K562 (cell line): ENCODE measurements around the gene MKRN2OS. TPM values are rescaled to one million over a fixed set of nuclear protein-coding genes. Genes with fewer than 3 reads are reported as not detected.
A peak's percentile ranks its signal among the peaks of the same experiment; 100 is the strongest.

Source experiments
- ATAC-seq: fragments of 200-7000 bp; cut with Tn5 transposase; 3 replicates; pipeline ENCODE4 v1.9.1; 2020; ENCODE audit warnings: moderate library complexity
- BruUV-seq: library from RNA; stranded (reverse); fragments of 400-500 nt; replicated peaks from 2 replicates; lab custom pipeline; 2021; lab: Mats Ljungman, UMichigan
- CTCF ChIA-PET: fragments of 300-600 bp; formaldehyde crosslinking; extraction: SDS; loops from one replicate; lab custom pipeline; 2021; ENCODE audit warnings: low intra/inter-chr PET ratio; lab: Yijun Ruan, JAX
- POLR2A ChIA-PET: fragments of 300-600, 350-650 bp; sonication (Branson Sonifier 250); formaldehyde crosslinking; extraction: SDS; loops from one replicate; lab custom pipeline; 2021; ENCODE audit warnings: antibody characterized with exemption, inconsistent platforms; lab: Yijun Ruan, JAX
- DNase-seq, 4 experiments: peaks; one replicate each; pipeline versions ENCODE4 v3.0.0 to v3.0.0-alpha.2; 2011 to 2018; ENCODE audit warnings: low spot score in 3 of 4, mixed read lengths in 3 of 4; ENCODE audit errors: extremely low read depth in 1 of 4
- FAIRE-seq: peaks from 2 replicates; lab custom pipeline; 2011; peaks lifted over from hg19 to GRCh38; lab: Jason Lieb, UNC
- H2AFZ ChIP-seq: 2 replicates; pipeline ENCODE4 v1.6.0; 2011; ENCODE audit warnings: low read depth, low read length, control low read depth, inconsistent platforms
- H3K27ac ChIP-seq: fragments of 200-600 bp; 3 replicates; pipeline ENCODE4 v1.8.0; 2011; ENCODE audit warnings: low read depth, mild to moderate bottlenecking, control low read depth, inconsistent platforms, low read length, moderate library complexity, mixed read lengths; ENCODE audit errors: extremely low read depth
- H3K27me3 ChIP-seq, 2 experiments: fragments of 300-600 bp in 1 of 2; 2 replicates in 1 of 2; 3 replicates in 1 of 2; pipeline versions ENCODE4 v1.6.0 to v1.8.0; 2011; ENCODE audit warnings: inconsistent platforms in 2 of 2, low read length in 2 of 2, mild to moderate bottlenecking in 1 of 2, mixed read lengths in 1 of 2, moderate library complexity in 1 of 2; ENCODE audit not compliant: control insufficient read depth in 2 of 2, insufficient read depth in 2 of 2
- H3K36me3 ChIP-seq: fragments of 300-600 bp; 3 replicates; pipeline ENCODE4 v1.8.0; 2011; ENCODE audit warnings: mild to moderate bottlenecking, low read length, inconsistent platforms; ENCODE audit not compliant: control insufficient read depth, insufficient read depth
- H3K4me1 ChIP-seq, 2 experiments: fragments of 200-600 bp in 1 of 2; replicated peaks in 1 of 2; 2 replicates in 1 of 2; 3 replicates in 1 of 2; pipeline versions ENCODE4 v1.5.1 to v1.8.0; 2011; ENCODE audit warnings: inconsistent platforms in 2 of 2, low read length in 2 of 2, mild to moderate bottlenecking in 1 of 2, mixed read lengths in 1 of 2, moderate library complexity in 1 of 2; ENCODE audit not compliant: control insufficient read depth in 2 of 2, insufficient read depth in 2 of 2
- H3K4me2 ChIP-seq: 2 replicates; pipeline ENCODE4 v1.6.1; 2011; ENCODE audit warnings: low read length, control low read depth, inconsistent platforms, mixed read lengths; ENCODE audit not compliant: insufficient read depth
- H3K4me3 ChIP-seq: fragments of 200-600 bp; sonication (generic), shearing (Covaris generic); 2 replicates; pipeline ENCODE4 v1.5.1; 2016; ENCODE audit warnings: control low read depth, inconsistent platforms
- H3K79me2 ChIP-seq: fragments of 200-600 bp; 3 replicates; pipeline ENCODE4 v1.8.0; 2011; ENCODE audit warnings: low read length, inconsistent platforms; ENCODE audit not compliant: control insufficient read depth, insufficient read depth
- H3K9ac ChIP-seq, 2 experiments: 2 replicates each; pipeline versions ENCODE4 v1.6.0 to v1.6.1; 2011; ENCODE audit warnings: low read depth in 2 of 2, low read length in 2 of 2, control low read depth in 1 of 2, inconsistent platforms in 1 of 2, mild to moderate bottlenecking in 1 of 2, mixed read lengths in 1 of 2; ENCODE audit not compliant: insufficient read depth in 1 of 2
- H3K9me1 ChIP-seq: one replicate; pipeline ENCODE4 v1.6.0; 2011; ENCODE audit warnings: inconsistent platforms, mild to moderate bottlenecking, low read length, moderate library complexity; ENCODE audit not compliant: control insufficient read depth, insufficient read depth
- H3K9me3 ChIP-seq: replicated peaks from 2 replicates; pipeline ENCODE4 v1.5.1; 2011; ENCODE audit warnings: low read depth, low read length, inconsistent platforms; ENCODE audit not compliant: control insufficient read depth, insufficient read depth
- H4K20me1 ChIP-seq: replicated peaks from 2 replicates; pipeline ENCODE4 v1.6.1; 2011; ENCODE audit warnings: low read length, inconsistent platforms, mixed read lengths; ENCODE audit not compliant: control insufficient read depth, insufficient read depth
- CTBP1 ChIP-seq: fragments of 450-650 bp; IDR thresholded peaks from 2 replicates; pipeline ENCODE4 v1.6.1; 2016; ENCODE audit warnings: borderline replicate concordance
- FOSL1 ChIP-seq: fragments of 200-800 bp; sonication (Bioruptor generic); conservative IDR thresholded peaks from 2 replicates; pipeline ENCODE4 v1.6.1; 2016; ENCODE audit warnings: missing genetic modification characterization, missing compliant biosample characterization
- FOXK2 ChIP-seq, 2 experiments: fragments of 450-650 bp; IDR thresholded peaks in 1 of 2; conservative IDR thresholded peaks in 1 of 2; 2 replicates each; pipeline ENCODE4 v1.6.1; 2016; ENCODE audit warnings: low read depth in 2 of 2, mild to moderate bottlenecking in 1 of 2
- HNRNPK ChIP-seq: fragments of 200-400 bp; formaldehyde crosslinking; IDR thresholded peaks from one replicate; pipeline ENCODE4 v1.6.1; 2018; ENCODE audit warnings: mild to moderate bottlenecking, low read depth, low read length; ENCODE audit not compliant: poor library complexity, severe bottlenecking
- KDM5B ChIP-seq: fragments of 200-600 bp; sonication (generic); IDR thresholded peaks from 2 replicates; pipeline ENCODE4 v1.6.1; 2012; ENCODE audit warnings: low read depth, mild to moderate bottlenecking, moderate library complexity, low read length, control low read depth, inconsistent platforms; ENCODE audit not compliant: insufficient replicate concordance
- MAFG ChIP-seq: fragments of 450-650 bp; conservative IDR thresholded peaks from 2 replicates; pipeline ENCODE4 v1.6.1; 2016; ENCODE audit warnings: missing genetic modification characterization, missing compliant biosample characterization
- NFYB ChIP-seq: IDR thresholded peaks from 2 replicates; pipeline ENCODE4 v1.6.1; 2011; ENCODE audit warnings: mild to moderate bottlenecking, moderate library complexity; ENCODE audit not compliant: insufficient read length; ENCODE audit errors: extremely low read depth
- NR1H2 ChIP-seq: sonication (generic); formaldehyde crosslinking; IDR thresholded peaks from 2 replicates; pipeline ENCODE4 v1.4.0; 2020; ENCODE audit warnings: mild to moderate bottlenecking, missing genetic modification reagents
- NR3C1 ChIP-seq: sonication (generic); formaldehyde crosslinking; IDR thresholded peaks from 2 replicates; pipeline ENCODE4 v1.8.1; 2022; ENCODE audit warnings: missing genetic modification reagents
- PHF21A ChIP-seq: fragments of 450-650 bp; IDR thresholded peaks from 2 replicates; pipeline ENCODE4 v1.6.1; 2017; ENCODE audit warnings: low read depth, borderline replicate concordance
- POLR2G ChIP-seq: fragments of 200-400 bp; formaldehyde crosslinking; IDR thresholded peaks from 2 replicates; pipeline ENCODE4 v1.6.1; 2017; ENCODE audit warnings: low read depth, mild to moderate bottlenecking, antibody characterized with exemption, low read length, moderate library complexity
- RAD51 ChIP-seq: fragments of 450-650 bp; IDR thresholded peaks from 2 replicates; pipeline ENCODE4 v1.7.1; 2016; ENCODE audit warnings: low read depth, mild to moderate bottlenecking, borderline replicate concordance
- SUPT5H ChIP-seq: fragments of 450-650 bp; IDR thresholded peaks from 2 replicates; pipeline ENCODE4 v1.6.1; 2016
- TAF9B ChIP-seq: fragments of 450-650 bp; IDR thresholded peaks from 2 replicates; pipeline ENCODE4 v1.6.1; 2018; ENCODE audit warnings: mild to moderate bottlenecking; ENCODE audit not compliant: partially characterized antibody
- ZBTB7A ChIP-seq: IDR thresholded peaks from 2 replicates; pipeline ENCODE4 v1.6.1; 2011; ENCODE audit warnings: low read depth, mild to moderate bottlenecking, low read length, moderate library complexity, borderline replicate concordance; ENCODE audit not compliant: control insufficient read depth
- ZNF253 ChIP-seq: fragments of 250-450 bp; sonication (Bioruptor Pico); conservative IDR thresholded peaks from 2 replicates; pipeline ENCODE4 v1.6.1; 2021; ENCODE audit warnings: mild to moderate bottlenecking
- ZNF589 ChIP-seq: fragments of 200-800 bp; sonication (Bioruptor generic); IDR thresholded peaks from 2 replicates; pipeline ENCODE4 v1.6.1; 2016; ENCODE audit warnings: low read depth, missing genetic modification characterization, missing compliant biosample characterization
- ZNF668 ChIP-seq: fragments of 250-450 bp; sonication (Bioruptor Pico); IDR thresholded peaks from 2 replicates; pipeline ENCODE4 v1.8.0; 2022; ENCODE audit warnings: mild to moderate bottlenecking, inconsistent platforms
- WGBS: fragments of 100-300 bp; shearing (Covaris generic); methylation state at CpG from one replicate; pipeline ENCODE4 v1.1.6; 2016; ENCODE audit warnings: low coverage, mixed read lengths; ENCODE audit not compliant: insufficient coverage; ENCODE audit errors: missing lambda C conversion rate; 5-methylcytosine and 5-hydroxymethylcytosine counted together
- in situ Hi-C: fragments of 300-500 bp; cut with MboI; formaldehyde crosslinking; loops from 4 replicates; pipeline ENCODE4 v1.15.0; 2018; ENCODE audit warnings: inconsistent platforms, mixed read lengths
- intact Hi-C: fragments of 100-400 bp; cut with micrococcal nuclease; formaldehyde crosslinking; loops from 2 replicates; pipeline ENCODE4 v1.14.2; 2022
- polyA plus RNA-seq, 8 experiments: library from polyadenylated mRNA; depleted of rRNA in 4 of 8; stranded (reverse) in 5 of 8; unstranded in 3 of 8; fragments of >200 nt; fragmentation: Nextera tagmentation in 2 of 8; fragmentation: Illumina TruSeq in 1 of 8; extraction: Ambion mirVana in 2 of 8; extraction: Trizol in 1 of 8; gene quantifications; 2 replicates each; pipeline versions ENCODE4 v1.2.1 to v1.2.3, GENCODE V29; 2011 to 2014; ENCODE audit warnings: inconsistent platforms in 1 of 8, missing spikeins in 1 of 8
- total RNA-seq, 7 experiments: library from RNA; depleted of rRNA in 6 of 7; stranded (reverse); fragments of >200 nt in 6 of 7; fragmentation: Illumina TruSeq in 2 of 7; extraction: Trizol in 2 of 7; gene quantifications; 2 replicates each; pipeline versions ENCODE4 v1.2.1 to v1.2.3, GENCODE V29; 2011 to 2021; ENCODE audit warnings: low replicate concordance in 1 of 7
- TF ChIP-seq, protein P1 (sequence below): fragments of 200-400 bp; formaldehyde crosslinking; IDR thresholded peaks from 2 replicates; pipeline ENCODE4 v1.6.1; 2017; ENCODE audit warnings: mild to moderate bottlenecking, low read depth, low read length, moderate library complexity
- TF ChIP-seq, protein P2 (sequence below): fragments of 250-450 bp; sonication (Bioruptor Pico); IDR thresholded peaks from 2 replicates; pipeline ENCODE4 v1.5.0; 2020; ENCODE audit warnings: mild to moderate bottlenecking, borderline replicate concordance

The MKRN2OS gene
- total and polyA plus RNA-seq, 9 of the 15 experiments (the other 6 are each of a cell fraction or from before 2014, with no cell fraction given), result 0.11 to 0.27 (median 0.17) TPM; not detected in 6

GRCh38 chr3:12553921-12554391 lies 8.7 kb upstream of the MKRN2OS start:
- no peak for FAIRE-seq
- Histone ChIP-seq H3K4me1 (peaks cover 13 to 17% of the 10 kb centered on the region in 2 experiments), H3K9me3 (no peaks in the 10 kb centered on the region), H3K4me3 (peak overlapping the region; percentile 39), H3K4me2 (peak overlapping the region; percentile 79), H3K9me1 (no peaks in the 10 kb centered on the region), H2AFZ (peak overlapping the region; percentile 94), H3K27ac (peak overlapping the region; percentile 72), H3K79me2 (peaks cover 21% of the 10 kb centered on the region), H3K27me3 (no peaks in the 10 kb centered on the region), H3K9ac (peak overlapping the region; percentile 82 to 90), H3K36me3 (no peaks in the 10 kb centered on the region), H4K20me1 (peaks cover 14% of the 10 kb centered on the region)
- CTCF ChIA-PET, result no interaction called here
- DNase-seq, result peak in 1 of 4 experiments; percentile 51
- no TSS peak for BruUV-seq
- POLR2A ChIA-PET, result interaction anchor here (0.6 to 5.5 kb wide), 10 partner anchors 8 to 195 kb away, joined by 3 to 25 read pairs (median 3); partner anchors contain the start of gene MKRN2OS
- intact Hi-C loops, result no loop called here
- WGBS, result 25% methylated on average over 26 of the region's 26 CpGs
- in situ Hi-C loops, result no loop called here
- no peak for ATAC-seq
- TF ChIP-seq ZBTB7A (peak; percentile 61; the same call in 1 of the 2 replicates), ZNF253 (CRISPR knock-in tag) (no peak), PHF21A (no peak), SUPT5H (peak; percentile 48), NR3C1 (no peak), POLR2G (peak; percentile 76), HNRNPK (no peak), ZNF589 (CRISPR knock-in tag) (0 out of 2 replicates have a peak, but pooled peaks have one; percentile 53), KDM5B (peak; percentile 46), TAF9B (no peak), CTBP1 (no peak), FOSL1 (tag) (no peak), NFYB (no peak), MAFG (tag) (no peak), NR1H2 (CRISPR knock-in tag) (no peak), RAD51 (no peak), ZNF668 (no peak), FOXK2 (conservative IDR thresholded peaks at IDR 0.05 in 1 of 2, IDR thresholded peaks at IDR 0.05 in 1 of 2; ENCODE audit: low read depth in 2 of 2) (no peak)
- TF ChIP-seq, protein P1, sequence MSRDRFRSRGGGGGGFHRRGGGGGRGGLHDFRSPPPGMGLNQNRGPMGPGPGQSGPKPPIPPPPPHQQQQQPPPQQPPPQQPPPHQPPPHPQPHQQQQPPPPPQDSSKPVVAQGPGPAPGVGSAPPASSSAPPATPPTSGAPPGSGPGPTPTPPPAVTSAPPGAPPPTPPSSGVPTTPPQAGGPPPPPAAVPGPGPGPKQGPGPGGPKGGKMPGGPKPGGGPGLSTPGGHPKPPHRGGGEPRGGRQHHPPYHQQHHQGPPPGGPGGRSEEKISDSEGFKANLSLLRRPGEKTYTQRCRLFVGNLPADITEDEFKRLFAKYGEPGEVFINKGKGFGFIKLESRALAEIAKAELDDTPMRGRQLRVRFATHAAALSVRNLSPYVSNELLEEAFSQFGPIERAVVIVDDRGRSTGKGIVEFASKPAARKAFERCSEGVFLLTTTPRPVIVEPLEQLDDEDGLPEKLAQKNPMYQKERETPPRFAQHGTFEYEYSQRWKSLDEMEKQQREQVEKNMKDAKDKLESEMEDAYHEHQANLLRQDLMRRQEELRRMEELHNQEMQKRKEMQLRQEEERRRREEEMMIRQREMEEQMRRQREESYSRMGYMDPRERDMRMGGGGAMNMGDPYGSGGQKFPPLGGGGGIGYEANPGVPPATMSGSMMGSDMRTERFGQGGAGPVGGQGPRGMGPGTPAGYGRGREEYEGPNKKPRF, result no peak
- TF ChIP-seq, protein P2, sequence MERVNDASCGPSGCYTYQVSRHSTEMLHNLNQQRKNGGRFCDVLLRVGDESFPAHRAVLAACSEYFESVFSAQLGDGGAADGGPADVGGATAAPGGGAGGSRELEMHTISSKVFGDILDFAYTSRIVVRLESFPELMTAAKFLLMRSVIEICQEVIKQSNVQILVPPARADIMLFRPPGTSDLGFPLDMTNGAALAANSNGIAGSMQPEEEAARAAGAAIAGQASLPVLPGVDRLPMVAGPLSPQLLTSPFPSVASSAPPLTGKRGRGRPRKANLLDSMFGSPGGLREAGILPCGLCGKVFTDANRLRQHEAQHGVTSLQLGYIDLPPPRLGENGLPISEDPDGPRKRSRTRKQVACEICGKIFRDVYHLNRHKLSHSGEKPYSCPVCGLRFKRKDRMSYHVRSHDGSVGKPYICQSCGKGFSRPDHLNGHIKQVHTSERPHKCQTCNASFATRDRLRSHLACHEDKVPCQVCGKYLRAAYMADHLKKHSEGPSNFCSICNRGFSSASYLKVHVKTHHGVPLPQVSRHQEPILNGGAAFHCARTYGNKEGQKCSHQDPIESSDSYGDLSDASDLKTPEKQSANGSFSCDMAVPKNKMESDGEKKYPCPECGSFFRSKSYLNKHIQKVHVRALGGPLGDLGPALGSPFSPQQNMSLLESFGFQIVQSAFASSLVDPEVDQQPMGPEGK, result no peak
